ENCODE data around the gene OTOP2.

- TF ChIP-seq, protein P1, sequence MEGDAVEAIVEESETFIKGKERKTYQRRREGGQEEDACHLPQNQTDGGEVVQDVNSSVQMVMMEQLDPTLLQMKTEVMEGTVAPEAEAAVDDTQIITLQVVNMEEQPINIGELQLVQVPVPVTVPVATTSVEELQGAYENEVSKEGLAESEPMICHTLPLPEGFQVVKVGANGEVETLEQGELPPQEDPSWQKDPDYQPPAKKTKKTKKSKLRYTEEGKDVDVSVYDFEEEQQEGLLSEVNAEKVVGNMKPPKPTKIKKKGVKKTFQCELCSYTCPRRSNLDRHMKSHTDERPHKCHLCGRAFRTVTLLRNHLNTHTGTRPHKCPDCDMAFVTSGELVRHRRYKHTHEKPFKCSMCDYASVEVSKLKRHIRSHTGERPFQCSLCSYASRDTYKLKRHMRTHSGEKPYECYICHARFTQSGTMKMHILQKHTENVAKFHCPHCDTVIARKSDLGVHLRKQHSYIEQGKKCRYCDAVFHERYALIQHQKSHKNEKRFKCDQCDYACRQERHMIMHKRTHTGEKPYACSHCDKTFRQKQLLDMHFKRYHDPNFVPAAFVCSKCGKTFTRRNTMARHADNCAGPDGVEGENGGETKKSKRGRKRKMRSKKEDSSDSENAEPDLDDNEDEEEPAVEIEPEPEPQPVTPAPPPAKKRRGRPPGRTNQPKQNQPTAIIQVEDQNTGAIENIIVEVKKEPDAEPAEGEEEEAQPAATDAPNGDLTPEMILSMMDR (IDR thresholded peaks at IDR 0.05; ENCODE audit: insufficient read depth, low read length) = no peak
- no peak for TF ChIP-seq GABPA (IDR thresholded peaks at IDR 0.05; ENCODE audit: low read depth)
Measured at GRCh38 chr17:74892974-74893911, 30.8 kb upstream of the OTOP2 start, which contains the start of gene FADS6.
